Stimulated activated CD4-positive, alpha-beta T cell treated with anti-CD3 and anti-CD28 coated beads, Interleukin-4, amount 100 ng/mL, for 4 hours (primary cell): ENCODE data around the gene AARS1.
A peak's percentile ranks its signal among the peaks of the same experiment; 100 is the strongest.
"Not testable (repeated sequence)": the region's sequence is repeated elsewhere in the genome, so short reads cannot be mapped to it uniquely, and the experiment has no call there.

Source experiments
- DNase-seq, 2 experiments: peaks; one replicate each; pipeline ENCODE4 v3.0.0-alpha.2; 2020

The AARS1 gene

DNA sequence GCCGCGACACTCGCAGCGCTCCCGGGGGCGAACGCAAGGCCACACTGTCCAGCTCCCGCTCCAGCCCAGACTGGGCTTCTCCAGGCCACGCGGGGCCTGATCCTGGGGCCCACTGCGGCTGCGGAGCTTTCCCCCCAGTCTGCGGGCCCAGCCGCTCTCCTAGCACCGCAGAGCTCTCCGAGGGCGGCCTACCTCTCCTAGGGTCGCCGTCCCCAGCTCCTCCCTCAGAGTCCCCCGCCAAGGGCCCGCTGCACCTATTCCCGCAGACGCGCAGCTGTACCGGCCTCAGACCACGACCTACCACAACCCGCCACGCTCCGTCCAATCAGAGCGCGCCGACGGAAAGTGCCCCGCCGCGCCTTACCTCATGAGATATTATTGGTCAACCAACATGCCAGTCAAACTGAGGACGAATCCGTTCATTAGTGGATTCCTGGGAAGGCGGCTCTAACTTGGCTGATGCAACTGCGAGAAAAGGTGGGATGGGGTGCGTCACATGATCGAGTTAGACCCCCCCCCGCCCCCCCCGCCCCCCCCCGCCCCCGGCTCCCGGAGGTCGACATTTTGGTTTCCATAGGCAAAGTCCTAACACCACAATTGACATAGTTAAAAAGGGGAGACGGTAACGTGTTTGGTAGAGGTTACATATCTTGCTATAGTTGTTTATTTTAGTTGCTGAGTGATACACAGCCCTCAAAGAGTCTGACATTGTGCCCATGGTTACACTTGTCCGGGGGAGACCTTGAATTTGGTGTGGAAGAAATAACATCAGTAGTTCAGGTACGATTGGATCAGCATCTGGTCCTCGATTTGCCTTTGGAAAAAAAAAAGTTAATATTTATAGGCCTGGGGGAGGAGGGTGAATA, at the start of gene AARS1:
Gene AARS1, minus strand, starts transcription at position 278 of the 866 bp plus-strand sequence. CDS start 6,743 bp downstream, outside the sequence.
- peak; percentile 89 to 97 for DNase-seq

DNA sequence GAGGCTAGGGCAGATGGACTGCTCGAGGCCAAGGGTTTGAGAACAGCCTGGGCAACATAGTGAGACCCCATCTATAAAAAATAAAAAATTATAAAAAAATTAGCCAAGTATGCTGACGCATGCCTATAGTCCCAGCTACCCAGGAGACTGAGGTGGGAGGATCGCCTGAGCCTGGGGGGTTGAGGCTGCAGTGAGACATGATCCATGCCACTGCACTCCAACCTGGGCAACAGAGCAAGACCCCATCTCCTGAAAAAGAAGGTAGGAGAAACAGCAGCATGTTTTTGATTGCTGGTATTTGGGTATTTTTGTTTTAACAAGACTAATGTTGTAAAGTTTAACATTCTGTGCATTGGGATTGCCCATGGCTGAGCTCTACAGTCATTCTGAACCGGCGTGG, 48.5 kb upstream of the AARS1 start:
- DNase-seq = no peak

DNA sequence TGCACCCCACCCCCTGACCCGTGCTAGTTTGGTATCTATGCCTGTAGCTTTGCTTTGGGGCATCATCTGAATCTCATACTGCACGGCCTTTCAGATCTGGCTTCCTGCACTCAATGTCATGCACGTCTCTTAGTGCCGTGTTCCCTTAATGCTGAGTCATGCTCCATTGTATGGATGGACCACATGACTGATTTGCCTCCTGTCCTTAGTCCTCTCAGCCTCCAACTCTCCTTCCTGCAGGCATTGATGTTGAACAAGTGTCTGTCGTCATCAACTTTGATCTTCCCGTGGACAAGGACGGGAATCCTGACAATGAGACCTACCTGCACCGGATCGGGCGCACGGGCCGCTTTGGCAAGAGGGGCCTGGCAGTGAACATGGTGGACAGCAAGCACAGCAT, 43.4 kb upstream of the AARS1 start:
- DNase-seq = not testable (repeated sequence)

DNA sequence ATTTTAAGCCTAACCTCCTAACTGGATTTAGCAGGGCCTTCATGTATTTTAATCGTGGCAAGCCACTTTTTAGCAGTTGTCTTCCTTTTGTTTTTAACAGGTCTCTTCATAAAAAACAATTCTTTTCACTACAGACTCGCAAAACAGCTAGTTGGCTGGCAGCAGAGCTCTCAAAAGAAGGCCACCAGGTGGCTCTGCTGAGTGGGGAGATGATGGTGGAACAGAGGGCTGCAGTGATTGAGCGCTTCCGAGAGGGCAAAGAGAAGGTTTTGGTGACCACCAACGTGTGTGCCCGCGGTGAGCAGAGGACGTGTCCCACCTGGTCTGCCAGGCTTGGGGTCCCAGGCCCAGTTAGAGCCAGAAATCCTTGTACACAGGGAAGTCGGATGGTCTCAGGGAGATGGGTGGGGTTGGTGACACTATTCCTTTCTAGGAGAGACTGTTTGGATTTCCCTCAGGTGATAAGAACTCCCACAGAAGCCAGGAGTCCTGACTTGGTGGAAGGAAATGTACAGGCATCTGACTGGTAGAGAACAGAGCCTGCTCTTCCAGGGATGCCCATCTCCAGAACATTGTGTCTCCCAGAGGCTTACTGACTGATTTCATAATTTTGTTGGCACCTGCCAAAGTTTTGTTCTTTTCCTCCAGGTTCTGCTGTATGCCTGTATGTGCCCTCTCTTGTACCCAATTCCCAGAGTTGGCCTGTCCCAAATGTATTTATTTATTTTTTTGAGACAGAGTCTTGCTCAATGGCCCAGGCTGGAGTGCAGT, 42.5 kb upstream of the AARS1 start:
- DNase-seq = peak in 1 of 2 experiments; percentile 7

DNA sequence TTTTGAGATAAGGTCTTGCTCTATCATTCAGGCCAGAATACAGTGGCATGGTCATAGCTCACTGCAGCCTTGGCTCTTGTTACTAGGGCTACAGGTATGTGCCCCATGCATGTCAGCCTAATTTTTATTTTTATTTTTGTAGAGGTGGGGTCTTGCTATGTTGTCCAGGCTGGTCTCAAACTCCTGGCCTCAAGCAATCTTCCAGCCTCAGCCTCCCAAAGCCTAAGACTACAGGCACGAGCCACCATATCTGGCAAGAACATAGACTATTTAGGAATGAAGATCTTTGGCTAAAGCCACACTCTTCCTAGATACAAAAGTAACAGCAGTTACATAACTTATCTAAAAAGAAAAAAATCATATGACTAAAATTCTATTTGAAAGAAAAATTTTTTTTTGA, 41.8 kb upstream of the AARS1 start:
- DNase-seq = no peak

DNA sequence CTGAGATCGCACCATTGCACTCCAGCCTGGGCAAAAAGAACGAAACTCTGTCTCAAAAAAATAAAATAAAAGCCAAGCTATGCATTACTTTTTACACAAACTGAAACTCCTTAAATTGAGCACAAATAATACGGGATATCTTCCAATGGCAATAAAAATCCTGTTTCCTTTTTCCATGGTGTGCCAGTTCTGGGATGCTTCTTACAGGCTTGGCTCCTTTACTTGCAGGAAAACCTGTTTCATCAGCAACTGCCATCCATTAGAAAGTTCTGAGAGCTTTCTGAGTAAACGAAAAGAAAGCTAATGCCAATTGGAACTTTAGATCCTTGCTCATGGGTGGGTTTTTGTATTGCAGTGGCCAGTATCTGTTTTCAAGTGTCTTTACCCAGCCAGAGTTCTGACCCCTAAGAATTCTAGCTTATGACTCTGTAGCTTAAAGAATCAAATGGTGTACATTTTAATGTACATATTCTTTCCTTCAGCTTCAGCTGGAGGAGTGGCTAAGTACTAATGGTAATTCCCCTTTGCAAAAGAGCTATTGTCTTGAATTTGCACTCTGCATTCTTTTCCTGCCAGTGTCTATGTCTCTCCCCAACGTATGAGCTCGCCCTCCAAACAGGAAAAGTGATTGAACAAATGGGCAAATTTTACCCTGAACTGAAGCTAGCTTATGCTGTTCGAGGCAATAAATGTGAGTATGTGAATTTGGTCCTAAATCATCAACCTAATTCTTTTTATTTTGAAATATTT, 35.9 kb upstream of the AARS1 start:
- no peak for DNase-seq

DNA sequence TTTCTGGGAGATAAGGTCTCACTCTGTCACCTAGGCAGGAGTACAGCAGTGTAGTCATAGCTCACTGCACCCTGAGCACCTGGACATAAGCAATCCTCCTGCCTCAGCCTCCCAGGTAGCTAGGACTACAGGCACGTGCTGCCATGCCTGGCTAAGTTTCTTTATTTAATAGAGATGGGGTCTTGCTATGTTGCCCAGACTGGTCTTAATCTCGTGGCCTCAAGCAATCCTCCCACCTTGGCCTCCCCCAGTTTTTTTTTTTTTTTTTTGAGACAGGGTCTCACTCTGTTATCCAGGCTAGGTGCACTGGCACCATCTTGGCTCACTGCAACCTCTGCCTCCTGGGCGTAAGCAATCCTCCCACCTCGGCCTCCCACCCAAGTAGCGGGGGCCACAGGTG, 30.8 kb upstream of the AARS1 start:
- DNase-seq = no peak

DNA sequence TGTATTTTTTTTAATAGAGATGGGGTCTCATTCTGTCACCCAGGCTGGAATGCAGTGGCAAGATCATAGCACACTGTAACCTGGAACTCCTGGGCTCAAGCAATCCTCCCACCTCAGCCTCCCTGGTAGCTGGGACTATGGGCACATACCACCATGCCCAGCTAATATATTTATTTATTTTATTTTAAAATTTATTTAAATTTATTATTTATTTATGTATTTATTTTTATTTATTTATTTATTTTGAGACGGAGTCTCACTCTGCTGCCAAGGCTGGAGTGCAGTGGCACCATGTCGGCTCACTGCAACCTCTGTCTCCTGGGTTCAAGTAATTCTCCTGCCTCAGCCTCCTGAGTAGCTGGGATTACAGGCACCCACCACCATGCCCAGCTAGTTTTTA, 18.4 kb upstream of the AARS1 start:
- not testable (repeated sequence) for DNase-seq

DNA sequence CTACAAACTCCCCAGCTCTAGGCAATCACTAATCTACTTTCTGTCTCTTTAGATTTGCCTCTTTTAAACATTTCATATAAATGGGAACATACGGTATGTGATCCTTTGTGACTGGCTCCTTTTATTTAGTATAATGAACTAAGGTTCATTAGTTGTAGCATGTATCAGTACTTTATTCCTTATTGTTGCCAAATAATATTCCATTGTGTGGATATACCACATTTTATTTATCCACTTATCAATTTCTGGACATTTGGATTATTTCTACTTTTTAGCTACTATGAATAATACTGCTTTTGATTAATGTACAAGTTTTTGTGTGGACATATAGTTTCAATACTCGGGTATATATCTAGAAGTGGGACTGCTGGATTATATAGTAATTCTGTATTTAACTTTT, 17.6 kb upstream of the AARS1 start:
- DNase-seq = no peak

DNA sequence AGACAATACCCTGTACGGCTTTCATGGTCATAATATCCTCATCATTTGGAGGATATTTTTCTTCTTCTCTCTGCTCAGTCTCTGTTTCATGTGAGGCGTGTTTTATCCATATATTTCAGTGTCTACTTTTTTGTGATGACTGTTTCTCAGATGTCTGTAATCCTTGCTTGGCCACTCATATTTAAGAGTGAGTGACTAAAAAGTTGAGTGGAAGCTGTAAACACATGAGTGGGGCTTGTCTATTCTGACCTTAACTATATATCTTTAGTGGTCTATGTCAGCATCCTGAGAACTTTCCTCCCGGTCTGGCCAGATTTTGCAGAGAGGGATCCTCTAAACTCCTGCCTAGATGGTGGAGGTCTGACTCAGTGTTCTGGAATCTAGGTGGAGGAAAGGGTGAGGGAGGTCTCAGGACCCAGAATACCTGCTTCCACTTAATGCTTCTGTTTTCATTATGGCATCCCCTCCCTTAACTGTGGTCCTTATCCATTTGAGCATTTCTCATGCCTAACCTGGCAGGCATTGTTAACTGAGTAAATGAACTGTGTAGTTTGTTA, 15.7 kb upstream of the AARS1 start:
- DNase-seq = no peak

DNA sequence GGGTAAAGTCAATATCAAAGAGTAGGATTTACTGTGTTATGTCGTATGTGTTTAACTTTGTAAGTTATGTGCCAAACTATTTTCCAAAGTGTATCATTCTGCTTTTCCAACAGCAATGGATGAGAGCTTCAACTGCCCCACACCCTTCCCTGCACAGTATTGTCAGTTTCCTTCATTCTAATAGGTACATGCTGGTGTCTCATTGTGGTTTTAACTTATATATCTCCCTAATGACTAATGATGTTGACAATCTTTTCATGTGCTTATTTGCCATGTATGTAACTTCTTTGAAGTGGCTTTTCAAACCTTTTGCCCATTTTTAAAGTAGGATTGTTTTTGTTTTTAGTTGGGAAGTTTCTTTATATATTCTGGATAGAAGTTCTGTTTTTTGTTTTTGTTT, 13.4 kb upstream of the AARS1 start:
- DNase-seq = no peak

DNA sequence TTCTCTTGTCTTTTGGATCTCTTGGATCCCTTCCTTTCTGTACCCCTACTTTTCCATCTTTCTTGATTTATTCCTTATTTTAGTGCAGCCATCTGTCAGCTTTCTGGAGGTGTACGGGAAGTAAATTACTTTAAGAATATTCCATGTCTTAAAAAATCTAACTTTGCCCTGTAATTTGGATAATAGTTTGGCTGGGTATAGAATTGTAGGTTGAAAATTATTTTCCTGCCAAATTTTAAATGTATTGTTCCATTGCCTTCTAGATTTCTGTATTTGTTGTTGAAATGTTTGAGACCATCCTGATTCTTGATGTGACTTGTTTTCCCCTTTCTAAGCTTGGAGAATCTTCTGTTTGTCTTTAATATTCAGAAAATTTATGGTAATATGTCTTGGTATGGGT, 11.8 kb upstream of the AARS1 start:
- no peak for DNase-seq

DNA sequence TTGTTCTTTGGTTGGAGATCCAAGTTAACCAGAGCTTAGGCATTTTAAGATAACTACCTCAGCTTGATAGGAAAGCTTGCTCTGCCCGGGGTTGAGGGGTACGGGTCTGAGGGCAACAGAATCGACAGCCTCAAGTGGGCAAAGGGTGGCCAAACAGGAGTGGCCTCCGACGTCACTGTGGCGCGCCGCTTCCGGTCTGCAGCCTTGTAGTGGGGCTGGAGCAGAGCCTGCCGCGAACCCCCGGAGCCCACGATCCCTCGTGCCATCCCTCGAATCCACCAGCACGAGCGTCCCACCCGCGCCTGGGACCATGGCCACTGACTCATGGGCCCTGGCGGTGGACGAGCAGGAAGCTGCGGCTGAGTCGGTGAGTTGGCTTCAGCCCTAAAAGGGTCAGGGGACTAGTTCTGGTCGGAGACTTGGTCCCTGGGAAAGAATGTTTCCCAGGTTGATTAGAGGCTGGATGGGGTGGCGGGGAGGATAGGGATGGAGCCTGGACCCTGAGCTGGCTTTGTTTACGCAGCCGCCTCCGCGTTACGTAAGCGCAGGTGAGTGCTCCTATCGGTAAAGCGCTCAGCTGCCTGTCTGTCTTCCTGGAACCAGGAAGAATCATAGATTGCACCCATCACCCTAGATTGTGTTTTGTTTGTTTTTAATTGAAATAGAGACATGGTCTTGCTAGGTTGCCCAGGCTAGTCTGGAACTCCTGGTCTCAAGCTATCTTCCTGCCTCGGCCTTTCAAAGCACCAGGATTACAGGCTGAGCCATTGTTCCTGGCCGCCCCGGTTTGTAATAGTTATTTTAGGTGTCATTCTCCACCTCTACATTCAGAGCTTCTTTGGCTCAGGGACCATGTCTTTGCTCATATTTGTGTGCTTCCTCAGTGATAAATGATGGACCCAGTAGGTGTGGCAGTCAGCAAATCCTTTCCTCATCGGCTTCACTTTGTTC, 10.0 kb upstream of the AARS1 start, which contains the start of gene DDX19B:
Gene DDX19B, plus strand, starts transcription at position 199 of the 951 bp plus-strand sequence. Its CDS starts 112 bp downstream, at position 311.
- DNase-seq = peak; percentile 45 to 51

DNA sequence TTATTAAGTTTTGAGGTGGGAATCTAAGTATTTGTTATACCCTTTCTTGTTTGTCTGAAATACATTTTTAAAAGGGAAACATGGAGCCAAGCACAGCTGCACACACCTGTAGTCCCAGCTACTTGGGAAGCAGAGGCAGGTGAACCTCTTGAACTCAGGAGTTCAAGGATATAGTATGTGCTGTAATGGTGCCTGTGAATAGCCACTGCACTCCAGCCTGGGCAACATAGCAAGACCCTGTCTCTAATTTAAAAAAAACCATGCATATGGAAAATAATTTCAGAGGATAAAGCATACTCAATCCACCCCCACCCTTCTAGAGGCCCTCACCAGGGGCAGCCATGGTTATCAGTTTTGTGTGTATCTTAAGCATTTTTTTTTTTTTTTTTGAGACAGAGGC, 6.3 kb upstream of the AARS1 start:
- no peak for DNase-seq

DNA sequence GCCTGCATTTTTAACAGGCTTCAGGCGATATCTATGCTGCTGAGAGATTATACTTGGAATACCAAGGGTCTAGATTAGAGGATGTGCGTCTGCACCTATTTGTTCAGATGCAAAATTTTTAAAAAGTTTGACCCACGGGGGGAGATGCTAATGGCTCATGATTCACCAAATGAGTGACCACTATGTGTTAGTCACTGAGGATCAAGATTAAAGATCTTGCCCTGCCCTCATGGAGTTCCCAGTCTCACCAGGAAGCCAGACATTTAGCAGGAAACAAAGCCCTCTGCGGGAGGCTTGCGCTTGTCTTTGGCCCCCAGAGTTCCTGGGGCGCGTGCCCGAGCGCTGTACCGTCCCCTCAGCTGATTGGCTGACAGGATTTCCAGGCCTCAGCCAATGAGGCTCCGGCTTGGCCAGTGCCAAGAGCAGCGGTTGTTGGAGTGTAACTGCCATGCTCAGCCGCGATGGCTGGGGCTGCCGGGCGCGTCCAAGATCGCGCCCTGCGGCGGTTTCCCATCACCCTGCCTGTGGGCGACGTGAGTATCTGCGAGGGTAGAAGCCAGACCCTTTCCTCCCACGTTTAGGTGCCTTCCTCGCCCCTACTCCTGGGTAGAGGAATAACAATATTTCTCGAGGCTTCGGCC, 5.2 kb upstream of the AARS1 start:
- no peak for DNase-seq

DNA sequence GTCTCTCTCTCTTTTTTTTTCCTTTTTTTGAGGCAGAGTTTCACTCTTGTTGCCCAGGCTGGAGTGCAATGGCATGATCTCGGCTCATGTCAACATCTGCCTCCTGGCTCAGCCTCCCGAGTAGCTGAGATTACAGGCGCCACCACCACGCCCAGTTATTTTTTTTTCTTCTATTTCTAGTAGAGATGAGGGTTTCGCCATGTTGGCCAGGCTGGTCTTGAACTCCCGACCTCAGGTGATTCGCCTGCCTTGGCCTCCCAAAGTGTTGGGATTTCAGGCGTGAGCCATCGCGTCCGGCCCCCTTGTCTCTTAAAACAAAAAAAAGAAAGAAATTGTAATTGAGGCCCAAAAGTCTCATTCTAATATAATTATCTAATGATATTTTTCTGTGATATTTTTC, 2.8 kb upstream of the AARS1 start:
- not testable (repeated sequence) for DNase-seq

DNA sequence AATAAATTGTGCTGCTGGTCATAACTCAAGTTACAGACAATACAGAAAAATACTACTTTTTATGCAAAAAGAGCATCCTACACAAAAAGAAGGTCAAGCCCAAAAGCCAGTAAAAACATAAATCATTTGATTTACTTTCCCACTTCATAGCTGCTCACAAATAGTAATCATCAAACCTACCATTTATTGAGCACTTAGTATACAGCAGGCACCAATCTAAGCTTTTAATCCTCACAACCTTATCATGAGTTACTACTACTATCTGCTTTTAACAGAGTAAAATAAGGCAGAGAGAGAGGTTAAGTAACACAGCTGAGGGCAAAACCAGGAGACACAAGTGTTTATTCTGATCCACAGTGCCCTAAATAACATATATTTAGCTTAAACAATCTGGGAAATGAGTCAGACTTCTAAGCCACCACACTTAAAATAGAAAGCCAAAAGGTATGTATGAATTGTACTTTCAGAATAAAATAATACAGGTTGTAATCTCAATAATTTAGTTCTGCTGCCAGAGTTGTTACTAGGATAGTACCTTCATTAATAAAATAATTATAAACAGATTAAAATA, 1.7 kb upstream of the AARS1 start:
- DNase-seq = no peak

DNA sequence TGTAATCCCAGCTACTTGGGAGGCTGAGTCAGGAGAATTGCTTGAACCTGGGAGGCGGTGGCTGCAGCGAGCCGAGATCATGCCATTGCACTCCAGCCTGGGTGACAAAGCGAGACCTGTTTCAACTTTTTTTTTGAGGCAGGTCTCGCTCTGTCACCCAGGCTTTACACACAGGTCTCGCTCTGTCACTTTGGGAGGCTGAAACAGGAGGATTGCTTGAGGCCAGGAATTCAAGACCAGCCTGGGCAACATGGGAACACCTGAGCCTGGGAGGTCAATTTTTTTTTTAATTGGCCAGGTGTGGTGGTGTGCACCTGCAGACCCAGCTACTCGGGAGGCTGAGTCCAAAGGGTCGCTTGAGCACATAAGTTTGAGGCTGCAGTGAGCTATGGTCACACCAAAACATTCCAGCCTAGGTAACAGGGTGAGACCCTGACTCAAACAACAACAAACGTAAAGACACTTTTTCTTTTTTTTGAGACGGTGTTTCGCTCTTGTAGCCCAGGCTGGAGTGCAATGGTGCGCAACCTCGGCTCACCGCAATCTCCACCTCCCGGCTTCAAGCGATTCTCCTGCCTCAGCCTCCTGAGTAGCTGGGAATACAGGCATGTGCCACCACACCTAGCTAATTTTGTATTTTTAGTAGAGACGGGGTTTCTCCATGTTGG, 1.9 kb downstream of the AARS1 start:
- not testable (repeated sequence) for DNase-seq

DNA sequence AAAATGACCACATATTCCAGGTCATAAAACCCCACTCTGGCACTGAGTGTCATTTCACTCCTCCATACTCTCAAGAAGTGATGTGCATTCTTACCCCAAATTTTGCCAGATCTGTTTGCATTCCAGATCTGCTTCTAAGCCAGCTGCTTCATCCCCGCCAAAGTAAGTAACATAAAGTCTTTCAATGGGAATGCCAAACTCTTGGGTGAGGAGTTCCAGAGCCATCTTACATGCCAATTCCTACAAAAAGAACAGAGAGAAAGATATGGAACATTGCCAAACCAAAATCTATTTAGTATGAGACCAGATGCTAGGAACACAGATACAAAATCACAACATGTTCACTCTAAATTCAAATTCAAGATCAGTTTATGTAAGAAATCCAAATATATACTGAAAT, 12.9 kb downstream of the AARS1 start:
- DNase-seq = no peak

DNA sequence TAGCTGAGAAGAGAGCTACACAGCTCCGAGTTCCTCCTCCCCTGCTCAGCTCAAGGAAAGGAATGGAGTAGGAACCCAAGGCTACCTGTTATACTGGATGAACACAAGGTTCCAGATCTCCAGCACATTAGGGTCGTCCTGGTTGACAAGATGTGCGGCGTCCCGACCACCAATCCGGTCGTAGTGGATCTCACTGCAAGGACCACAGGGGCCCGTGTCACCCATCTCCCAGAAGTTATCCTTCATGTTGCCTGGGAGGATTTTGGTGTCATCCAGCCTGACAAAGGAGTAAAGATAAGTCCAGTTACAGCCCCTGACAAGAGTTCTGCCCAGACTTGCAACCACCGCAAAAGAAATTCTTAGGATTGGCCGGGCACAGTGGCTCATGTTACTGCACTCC, 17.6 kb downstream of the AARS1 start:
- no peak for DNase-seq
